Upper lobe of left lung (tissue), 6 donors: Measurements from ENCODE around the gene TP53I11. TPM values are rescaled to one million over a fixed set of nuclear protein-coding genes. Genes with fewer than 3 reads are reported as not detected.

Experiments used
- ATAC-seq, 2 donors: fragments of 200-7000 bp; cut with Tn5 transposase; one replicate each; pipeline ENCODE4 v1.9.1; 2022; ENCODE audit warnings: mild to moderate bottlenecking in 2 of 2, moderate library complexity in 2 of 2; ENCODE audit not compliant: low FRiP score in 2 of 2
- DNase-seq, 2 donors: peaks; one replicate each; pipeline ENCODE4 v3.0.0-alpha.2; 2019 to 2020
- H3K27ac ChIP-seq, 4 donors: fragments of 200-600 bp; sonication (generic); one replicate each; pipeline ENCODE4 v1.5.1; 2016 to 2019
- H3K27me3 ChIP-seq, 4 donors: fragments of 200-600 bp; sonication (generic); one replicate each; pipeline ENCODE4 v1.5.1; 2017 to 2019
- H3K36me3 ChIP-seq, 4 donors: fragments of 200-600 bp; sonication (generic); one replicate each; pipeline ENCODE4 v1.5.1; 2016 to 2019
- H3K4me1 ChIP-seq, 4 donors: fragments of 200-600 bp; sonication (generic); one replicate each; pipeline ENCODE4 v1.5.1; 2018 to 2019
- H3K4me3 ChIP-seq, 4 donors: fragments of 200-600 bp; sonication (generic); one replicate each; pipeline ENCODE4 v1.5.1; 2017 to 2019; ENCODE audit warnings: mild to moderate bottlenecking in 2 of 4, moderate library complexity in 1 of 4
- H3K9me3 ChIP-seq, 4 donors: fragments of 200-600 bp; sonication (generic); one replicate each; pipeline ENCODE4 v1.5.1; 2018 to 2019
- CTCF ChIP-seq, 6 experiments: fragments of 450-650 bp in 4 of 6; fragments of 200-600 bp in 2 of 6; sonication (generic) in 2 of 6; IDR thresholded peaks; one replicate each; pipeline ENCODE4 v1.5.1; 2016 to 2019; ENCODE audit warnings: antibody characterized with exemption in 6 of 6
- EP300 ChIP-seq, 4 donors: sonication (generic); formaldehyde crosslinking; IDR thresholded peaks; one replicate each; pipeline ENCODE4 v1.5.1; 2017; ENCODE audit warnings: antibody characterized with exemption in 4 of 4, control low read depth in 2 of 4
- POLR2A ChIP-seq, 4 donors: fragments of 450-650 bp; IDR thresholded peaks; one replicate each; pipeline ENCODE4 v1.5.1; 2016 to 2017; ENCODE audit warnings: antibody characterized with exemption in 4 of 4, mild to moderate bottlenecking in 2 of 4
- POLR2AphosphoS5 ChIP-seq, 2 donors: sonication (generic); formaldehyde crosslinking; IDR thresholded peaks; one replicate each; pipeline ENCODE4 v1.5.1; 2017; ENCODE audit warnings: antibody characterized with exemption in 2 of 2
- WGBS, 2 donors: methylation state at CpG; one replicate each; pipeline ENCODE4 v1.1.5; 2017 to 2018; 5-methylcytosine and 5-hydroxymethylcytosine counted together
- total RNA-seq, 6 donors: library from RNA; depleted of rRNA in 4 of 6; stranded (reverse); fragments of >200 nt in 4 of 6; gene quantifications; one replicate each; pipeline versions ENCODE4 v1.1.0 to v1.2.1, GENCODE V29; 2016 to 2021
- donor health status: DM: no; HTN: no; CAD: no; lungs with moderate emphysema.
- donor health status: DM: no; HTN: yes; CAD: no; lungs with severe emphysema.

The TP53I11 gene
- total RNA-seq, 6 donors from 2014 or later, result 55.3 to 127 (median 101) TPM

- peaks cover 2 to 10% (median 8%) of the 10 kb centered on the region in 4 donors for H3K4me1 ChIP-seq
- no peak overlapping the region for H3K4me3 ChIP-seq
- H3K9me3 ChIP-seq, result no peaks in the 10 kb centered on the region
- no peak for DNase-seq
- H3K27ac ChIP-seq, result no peak overlapping the region
- no peaks in the 10 kb centered on the region for H3K27me3 ChIP-seq
- WGBS, 2 donors, result 82 to 93% methylated on average over 10 to 11 of the region's 12 CpGs
- TF ChIP-seq POLR2AphosphoS5 (IDR thresholded peaks at IDR 0.05), result no peak
- TF ChIP-seq POLR2A (IDR thresholded peaks at IDR 0.05), result no peak
- TF ChIP-seq CTCF (IDR thresholded peaks at IDR 0.05), result no peak
- TF ChIP-seq EP300 (IDR thresholded peaks at IDR 0.05), result no peak
- H3K36me3 ChIP-seq, result peaks cover 0 to 45% (median 26%) of the 10 kb centered on the region in 4 donors
- ATAC-seq, result no peak
Observed at GRCh38 chr11:44936951-44937543, 13.6 kb downstream of the TP53I11 start.

- H3K27ac ChIP-seq, result no peak overlapping the region
- 33 to 61% methylated on average over 6 to 15 of the region's 20 CpGs for WGBS, 2 donors
- H3K36me3 ChIP-seq, result peaks cover 0 to 45% (median 26%) of the 10 kb centered on the region in 4 donors
- peak in 1 of 2 donors; percentile 85 for ATAC-seq
- no peaks in the 10 kb centered on the region for H3K27me3 ChIP-seq
- DNase-seq, result peak in 1 of 2 donors; percentile 81
- H3K9me3 ChIP-seq, result no peaks in the 10 kb centered on the region
- H3K4me1 ChIP-seq, result peaks cover 2 to 10% (median 7%) of the 10 kb centered on the region in 4 donors
- TF ChIP-seq EP300 (IDR thresholded peaks at IDR 0.05) (no peak), POLR2A (IDR thresholded peaks at IDR 0.05) (no peak), CTCF (IDR thresholded peaks at IDR 0.05) (peak; percentile 94 to 98 (median 97)), POLR2AphosphoS5 (IDR thresholded peaks at IDR 0.05) (no peak)
- H3K4me3 ChIP-seq, result no peak overlapping the region
Observed at GRCh38 chr11:44936525-44936924, 14.2 kb downstream of the TP53I11 start.

GRCh38 chr11:44934735-44935250 is 15.9 kb downstream of the TP53I11 start:
- DNase-seq, result no peak
- Histone ChIP-seq H3K4me3 (no peak overlapping the region), H3K36me3 (peaks cover 0 to 45% (median 26%) of the 10 kb centered on the region in 4 donors), H3K9me3 (no peaks in the 10 kb centered on the region), H3K27me3 (no peaks in the 10 kb centered on the region), H3K4me1 (peaks cover 0 to 10% (median 4%) of the 10 kb centered on the region in 4 donors), H3K27ac (no peak overlapping the region)
- 88% methylated on average over 13 of the region's 13 CpGs for WGBS, 2 donors
- TF ChIP-seq CTCF (IDR thresholded peaks at IDR 0.05) (no peak), EP300 (IDR thresholded peaks at IDR 0.05) (no peak), POLR2A (IDR thresholded peaks at IDR 0.05) (no peak), POLR2AphosphoS5 (IDR thresholded peaks at IDR 0.05) (no peak)
- ATAC-seq, result no peak

- Histone ChIP-seq H3K27me3 (no peaks in the 10 kb centered on the region), H3K4me3 (no peak overlapping the region), H3K36me3 (peaks cover 0 to 45% (median 26%) of the 10 kb centered on the region in 4 donors), H3K9me3 (no peaks in the 10 kb centered on the region), H3K4me1 (peaks cover 0 to 10% (median 2%) of the 10 kb centered on the region in 4 donors), H3K27ac (no peak overlapping the region)
- TF ChIP-seq POLR2AphosphoS5 (IDR thresholded peaks at IDR 0.05), result no peak
- no peak for TF ChIP-seq POLR2A (IDR thresholded peaks at IDR 0.05)
- TF ChIP-seq CTCF (IDR thresholded peaks at IDR 0.05), result no peak
- no peak for TF ChIP-seq EP300 (IDR thresholded peaks at IDR 0.05)
- ATAC-seq (no peak), DNase-seq (no peak)
- WGBS, 2 donors, result 80 to 100% methylated on average over 2 of the region's 2 CpGs
Observed at GRCh38 chr11:44934110-44934509, 16.6 kb downstream of the TP53I11 start.
